HFFc6 (cell line): ENCODE measurements around the gene SLC1A4. TPM values are rescaled to one million over a fixed set of nuclear protein-coding genes. Genes with fewer than 3 reads are reported as not detected.

Experiments used
- DNase-seq: peaks from one replicate; pipeline ENCODE4 v3.0.0-alpha.2; 2018
- H3K27ac Mint-ChIP-seq: 2 replicates; pipeline ENCODE4 v1.8.0; 2020; ENCODE audit warnings: mild to moderate bottlenecking, mixed read lengths
- H3K27me3 Mint-ChIP-seq: 2 replicates; pipeline ENCODE4 v1.8.0; 2021; ENCODE audit warnings: mild to moderate bottlenecking, moderate library complexity, mixed read lengths; ENCODE audit not compliant: insufficient read depth
- H3K36me3 Mint-ChIP-seq: 2 replicates; pipeline ENCODE4 v1.8.0; 2021; ENCODE audit warnings: low read depth, mixed read lengths
- H3K4me1 Mint-ChIP-seq: 2 replicates; pipeline ENCODE4 v1.8.0; 2020; ENCODE audit warnings: low read depth, mixed read lengths
- H3K4me3 Mint-ChIP-seq: 2 replicates; pipeline ENCODE4 v1.8.0; 2020; ENCODE audit warnings: mild to moderate bottlenecking, moderate library complexity, mixed read lengths
- H3K9me3 Mint-ChIP-seq: 2 replicates; pipeline ENCODE4 v1.8.0; 2020; ENCODE audit warnings: mild to moderate bottlenecking, mixed read lengths
- CTCF ChIP-seq: fragments of 200-600 bp; sonication (generic); IDR thresholded peaks from 2 replicates; pipeline ENCODE4 v1.5.0; 2021; ENCODE audit warnings: antibody characterized with exemption, mild to moderate bottlenecking
- total RNA-seq, 6 experiments: library from RNA; stranded (reverse); fragmentation: NEBNext Ultra II Directional; extraction: Animal tissue kit (Norgen Biotek cat#: 25700); gene quantifications; 2 replicates in 1 of 6; 3 replicates in 5 of 6; pipeline ENCODE4 v1.2.3, GENCODE V29; 2021

The SLC1A4 gene
- total RNA-seq, 6 experiments from 2014 or later: 7.2 to 10.3 (median 9.0) TPM

- Mint-ChIP-seq H3K9me3 (peaks cover 23% of the 10 kb centered on the region), H3K36me3 (peaks cover 22% of the 10 kb centered on the region; the same call in 1 of the 2 replicates), H3K27ac (no peak overlapping the region), H3K27me3 (peaks cover 6% of the 10 kb centered on the region; the same call in 1 of the 2 replicates), H3K4me1 (peaks cover 32% of the 10 kb centered on the region), H3K4me3 (no peak overlapping the region)
- no peak for TF ChIP-seq CTCF
- no peak for DNase-seq
These were observed 55.0 kb downstream of the SLC1A4 start for GRCh38 chr2:65044097-65044735.

GRCh38 chr2:65045651-65046050 is 56.5 kb downstream of the SLC1A4 start:
- Mint-ChIP-seq H3K27me3 (peaks cover 6% of the 10 kb centered on the region; the same call in 1 of the 2 replicates), H3K4me3 (peak overlapping the region; percentile 62), H3K27ac (no peak overlapping the region), H3K36me3 (peaks cover 22% of the 10 kb centered on the region; the same call in 1 of the 2 replicates), H3K9me3 (peaks cover 23% of the 10 kb centered on the region), H3K4me1 (peaks cover 24% of the 10 kb centered on the region)
- DNase-seq: peak; percentile 36
- no peak for TF ChIP-seq CTCF

GRCh38 chr2:65046633-65047407 is 57.6 kb downstream of the SLC1A4 start:
- H3K27ac Mint-ChIP-seq: no peak overlapping the region
- H3K27me3 Mint-ChIP-seq: peaks cover 6% of the 10 kb centered on the region
- no peak for TF ChIP-seq CTCF
- no peak overlapping the region for H3K4me3 Mint-ChIP-seq
- H3K4me1 Mint-ChIP-seq: peaks cover 34% of the 10 kb centered on the region
- H3K9me3 Mint-ChIP-seq: peaks cover 23% of the 10 kb centered on the region
- no peak for DNase-seq
- H3K36me3 Mint-ChIP-seq: peaks cover 22% of the 10 kb centered on the region; the same call in 1 of the 2 replicates

- Mint-ChIP-seq H3K27ac (no peak overlapping the region), H3K9me3 (peaks cover 15% of the 10 kb centered on the region), H3K36me3 (peaks cover 21% of the 10 kb centered on the region; the same call in 1 of the 2 replicates), H3K4me3 (no peak overlapping the region), H3K4me1 (peaks cover 36% of the 10 kb centered on the region), H3K27me3 (peaks cover 8% of the 10 kb centered on the region)
- no peak for DNase-seq
- TF ChIP-seq CTCF: no peak
These were observed 59.9 kb downstream of the SLC1A4 start for GRCh38 chr2:65049010-65049639.

GRCh38 chr2:65050931-65051330 is 61.7 kb downstream of the SLC1A4 start:
- peaks cover 10% of the 10 kb centered on the region; the same call in 1 of the 2 replicates for H3K36me3 Mint-ChIP-seq
- H3K4me3 Mint-ChIP-seq: no peak overlapping the region
- DNase-seq: peak; percentile 73
- H3K27me3 Mint-ChIP-seq: peaks cover 3% of the 10 kb centered on the region
- no peak overlapping the region for H3K27ac Mint-ChIP-seq
- TF ChIP-seq CTCF: no peak
- H3K9me3 Mint-ChIP-seq: peaks cover 6% of the 10 kb centered on the region
- H3K4me1 Mint-ChIP-seq: peaks cover 28% of the 10 kb centered on the region
